NCI-H82 treated with DMSO at 0.1 percent for 48 hours (cell line): Measurements from ENCODE around the gene ETFB.
A peak's percentile ranks its signal among the peaks of the same experiment; 100 is the strongest.
"Not testable (repeated sequence)": the region's sequence is repeated elsewhere in the genome, so short reads cannot be mapped to it uniquely, and the experiment has no call there.

Experiments used
- DNase-seq: peaks from one replicate; lab custom pipeline; 2025; ENCODE audit not compliant: unreplicated experiment; lab: John Stamatoyannopoulos, UW

Gene ETFB

DNA sequence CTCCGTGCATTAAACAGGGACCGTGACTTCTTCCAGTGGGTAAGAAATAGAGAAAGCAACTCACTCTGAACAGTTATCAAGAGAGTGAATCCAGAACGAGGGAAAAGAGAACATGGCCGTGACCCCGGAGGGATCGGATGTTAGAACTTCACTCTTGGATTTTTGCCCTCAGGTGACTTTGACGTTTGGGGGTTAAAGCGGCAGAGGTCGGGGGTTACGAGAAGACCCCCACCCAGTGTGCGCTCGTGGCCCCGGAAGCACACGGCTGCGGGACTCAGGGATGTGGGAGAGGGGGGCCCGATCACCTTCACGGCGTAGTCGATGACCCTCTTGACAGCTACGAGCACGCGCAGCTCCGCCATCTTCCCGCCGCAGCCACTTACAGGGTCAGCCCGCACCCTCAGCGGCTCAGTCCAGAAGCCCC is at the start of gene ETFB:
ETFB (minus strand) TSS at position 424 of the 424 bp plus-strand sequence; CDS start at position 362, 62 bp downstream.
- no peak for DNase-seq

DNA sequence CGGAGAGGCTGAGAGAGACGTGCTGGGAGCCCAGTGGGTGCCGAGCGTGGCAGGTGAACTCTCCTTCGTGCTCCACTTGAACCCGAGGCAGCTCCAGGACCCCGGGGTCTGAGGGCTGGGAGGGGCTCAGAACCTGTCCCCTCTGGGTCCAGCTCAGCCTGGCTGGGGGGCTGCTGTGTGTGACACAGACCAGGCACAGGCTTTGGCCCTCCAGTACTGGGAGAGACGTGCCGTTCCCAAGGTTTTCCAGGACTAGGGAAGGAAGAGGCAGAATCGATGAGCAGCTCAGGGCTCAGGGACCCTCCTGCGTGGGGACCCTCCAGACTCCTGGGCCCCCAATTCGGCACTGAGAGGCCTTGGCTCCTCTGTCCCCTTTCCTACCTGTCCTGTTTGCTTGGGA is 49.0 kb upstream of the ETFB start:
- DNase-seq = no peak

DNA sequence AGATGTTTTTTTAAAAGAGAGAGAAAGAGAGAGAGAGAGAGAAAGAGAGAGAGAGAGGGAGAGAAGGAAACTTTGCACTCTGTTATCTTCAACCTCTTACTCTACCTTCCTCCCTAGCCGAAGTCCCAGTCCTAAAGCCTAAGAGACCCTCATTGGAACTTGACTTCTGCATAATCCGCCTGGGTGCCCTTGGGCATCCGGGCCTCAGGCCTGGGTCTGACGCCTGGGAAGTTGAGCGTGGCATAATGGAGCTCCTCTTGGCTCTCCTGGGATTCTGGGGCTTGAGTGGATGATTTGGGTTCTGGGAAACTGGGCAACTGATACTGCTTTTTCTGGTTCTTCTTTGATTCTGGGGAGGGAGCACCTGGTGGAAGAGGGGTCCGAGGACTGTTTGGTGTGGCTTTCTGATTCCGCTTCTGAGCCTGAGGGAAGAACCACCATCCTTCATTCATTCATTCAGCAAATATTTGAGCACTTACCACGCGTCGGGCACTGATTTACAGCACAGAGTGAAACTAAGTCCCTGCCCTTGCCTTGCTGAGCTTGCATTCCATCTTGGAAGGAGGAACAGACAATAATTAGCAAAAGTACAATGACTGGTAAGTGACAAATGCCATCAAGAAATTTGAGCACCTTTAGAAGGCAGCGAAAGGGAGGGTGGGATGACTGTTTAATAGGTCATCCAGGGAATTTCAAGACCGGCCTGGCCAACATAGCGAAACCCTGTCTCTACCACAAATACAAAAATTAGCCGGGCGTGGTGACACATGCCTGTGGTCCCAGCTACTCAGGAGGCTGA is 45.0 kb upstream of the ETFB start:
- DNase-seq = no peak

DNA sequence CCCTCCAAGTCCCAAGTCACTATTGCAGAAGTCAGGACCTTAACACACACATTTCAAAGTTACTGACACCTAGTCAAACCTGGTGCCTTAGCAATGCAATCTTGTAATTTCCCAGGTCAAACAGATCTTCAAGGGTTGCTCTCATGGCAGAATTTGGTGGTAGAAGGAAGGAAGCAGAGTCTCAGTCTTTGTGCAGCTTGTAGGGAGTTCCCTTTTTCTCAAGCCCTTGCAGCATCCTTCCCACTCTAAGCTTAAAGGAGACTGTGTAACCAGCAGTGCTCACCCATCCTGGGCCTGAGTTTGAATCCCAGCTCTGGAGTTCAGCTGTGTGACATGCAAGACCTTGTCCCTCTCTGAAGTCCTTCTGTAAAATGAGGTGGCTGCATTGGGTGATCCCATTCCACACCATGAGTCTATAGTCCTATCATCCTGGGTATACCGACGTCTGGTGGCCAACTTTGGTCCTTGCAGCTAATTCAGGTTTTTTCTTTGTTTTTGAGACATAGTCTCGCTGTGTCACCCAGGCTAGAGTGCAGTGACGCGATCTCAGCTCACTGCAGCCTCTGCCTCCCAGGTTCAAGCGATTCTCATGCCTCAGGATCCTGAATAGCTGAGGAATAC is 41.4 kb upstream of the ETFB start:
- DNase-seq = no peak

DNA sequence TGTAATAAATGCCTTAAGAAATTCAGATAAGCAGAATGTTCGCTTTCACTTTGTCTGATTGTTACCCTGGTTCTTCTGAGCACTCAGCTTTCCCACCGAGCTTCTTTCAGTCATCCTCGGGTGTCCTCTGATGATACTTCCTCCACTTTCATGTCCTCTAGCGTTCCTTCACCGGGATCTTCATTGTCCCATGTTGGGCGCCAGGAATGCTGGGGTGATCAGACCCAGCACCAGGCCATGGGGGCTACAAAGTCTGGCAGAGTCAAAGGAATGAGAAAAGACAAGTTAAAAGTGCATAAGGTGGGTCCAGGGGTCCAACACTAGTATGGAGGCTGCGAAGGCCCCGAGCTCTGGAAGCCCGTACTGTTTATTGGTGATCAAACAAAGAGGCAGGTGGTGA is 35.9 kb upstream of the ETFB start:
- DNase-seq = no peak

DNA sequence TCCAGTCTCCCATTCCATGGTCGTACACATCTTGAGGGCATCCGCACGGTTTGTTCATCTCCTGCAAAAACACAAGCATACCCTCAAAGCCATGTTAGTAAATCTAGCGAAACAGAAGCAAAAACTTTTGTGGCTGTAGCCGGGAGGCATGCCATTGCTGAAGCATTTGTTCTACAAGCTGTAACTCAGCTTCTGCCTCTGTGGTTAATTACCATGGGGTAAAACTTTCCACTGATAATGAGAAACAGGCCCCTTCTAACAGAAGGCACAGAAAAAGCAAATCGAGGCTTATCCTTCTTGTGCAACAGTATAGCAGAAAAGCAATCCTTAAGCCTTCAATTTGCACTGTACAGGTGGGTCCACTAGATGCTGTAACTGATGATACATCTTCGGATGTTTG is 33.7 kb upstream of the ETFB start:
- not testable (repeated sequence) for DNase-seq

DNA sequence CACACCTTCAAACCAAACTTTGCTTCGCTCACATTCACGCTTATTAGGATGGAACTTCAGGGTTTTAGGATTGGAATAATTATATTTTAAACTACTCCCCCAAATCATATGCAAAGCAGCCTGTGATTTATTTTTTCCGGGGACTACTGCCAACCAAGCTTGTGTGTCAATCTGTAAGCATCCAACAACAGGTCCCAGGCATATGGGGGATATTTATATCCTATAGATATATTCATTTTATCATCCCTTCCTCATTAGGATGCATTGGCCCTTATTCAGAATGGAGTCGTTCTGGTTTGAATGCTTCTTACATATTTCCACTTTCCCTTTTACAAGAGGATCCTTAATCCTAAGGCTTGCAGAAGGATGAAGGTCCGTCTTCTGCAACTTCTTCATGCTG is 33.0 kb upstream of the ETFB start:
- DNase-seq = no peak

DNA sequence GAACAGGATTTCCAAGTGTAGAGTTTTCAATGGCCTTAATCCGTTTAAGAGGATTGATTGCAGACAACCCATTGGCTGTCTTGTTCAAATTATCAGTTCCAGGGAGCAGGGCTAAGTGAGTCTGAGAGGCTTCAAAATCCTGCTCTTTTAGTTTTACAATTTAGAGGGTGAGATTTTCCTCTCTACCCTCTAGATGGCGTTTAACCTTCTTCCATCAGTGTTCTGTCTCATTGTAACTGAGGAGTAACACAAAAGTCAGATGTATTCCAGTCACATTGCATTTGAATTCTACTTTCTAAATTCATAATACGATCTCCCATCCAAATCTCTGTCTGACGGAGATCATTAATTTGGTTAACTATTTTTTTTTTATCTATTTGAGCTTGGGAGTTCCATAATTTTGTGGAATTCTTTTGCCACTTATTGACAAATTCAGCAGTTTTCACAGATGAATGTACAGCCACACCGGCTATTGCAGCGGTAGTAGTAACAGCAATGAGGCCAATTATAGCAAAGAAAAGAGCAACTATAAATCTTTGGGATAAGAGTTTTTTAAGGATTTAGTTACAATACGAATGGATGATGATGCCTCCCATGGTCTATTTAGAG is 32.0 kb upstream of the ETFB start:
- DNase-seq = peak; percentile 63

DNA sequence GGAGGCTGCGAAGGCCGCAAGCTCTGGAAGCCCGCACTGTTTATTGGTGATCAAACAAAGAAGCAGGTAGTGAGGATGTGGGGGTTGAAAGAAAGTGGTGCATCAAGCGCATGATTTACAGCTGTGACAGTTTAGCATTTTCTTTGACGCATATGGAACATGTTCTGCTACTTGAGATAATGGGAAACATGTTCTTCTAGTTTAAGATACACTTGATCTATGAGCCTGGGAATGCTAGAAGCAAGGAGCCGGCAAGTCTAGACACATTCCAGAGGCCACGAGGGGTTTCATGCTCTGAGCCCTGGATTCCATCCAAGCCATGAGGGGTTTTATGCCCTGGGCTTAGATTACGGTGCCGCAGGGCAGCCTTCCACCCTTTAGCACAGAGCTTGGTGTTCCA is 31.3 kb upstream of the ETFB start:
- DNase-seq = not testable (repeated sequence)

DNA sequence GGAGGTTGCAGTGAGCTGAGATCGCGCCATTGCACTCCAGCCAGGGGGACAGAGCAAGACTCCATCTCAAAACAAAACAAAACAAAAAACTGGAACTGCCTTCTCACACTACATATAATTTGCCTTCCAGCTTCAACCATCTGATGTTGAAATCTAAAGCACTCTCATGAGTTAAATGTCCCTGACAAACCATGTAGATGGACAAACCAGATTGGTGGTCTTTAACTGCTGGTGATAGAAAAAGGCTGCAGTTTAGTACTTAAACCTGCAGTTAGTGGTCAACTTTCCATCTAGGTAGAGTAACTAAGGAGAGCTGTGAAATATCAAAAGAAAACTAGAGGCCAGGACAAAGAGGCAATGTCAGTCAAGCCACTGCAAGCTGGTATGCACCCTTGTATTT is 30.0 kb upstream of the ETFB start:
- DNase-seq = no peak

DNA sequence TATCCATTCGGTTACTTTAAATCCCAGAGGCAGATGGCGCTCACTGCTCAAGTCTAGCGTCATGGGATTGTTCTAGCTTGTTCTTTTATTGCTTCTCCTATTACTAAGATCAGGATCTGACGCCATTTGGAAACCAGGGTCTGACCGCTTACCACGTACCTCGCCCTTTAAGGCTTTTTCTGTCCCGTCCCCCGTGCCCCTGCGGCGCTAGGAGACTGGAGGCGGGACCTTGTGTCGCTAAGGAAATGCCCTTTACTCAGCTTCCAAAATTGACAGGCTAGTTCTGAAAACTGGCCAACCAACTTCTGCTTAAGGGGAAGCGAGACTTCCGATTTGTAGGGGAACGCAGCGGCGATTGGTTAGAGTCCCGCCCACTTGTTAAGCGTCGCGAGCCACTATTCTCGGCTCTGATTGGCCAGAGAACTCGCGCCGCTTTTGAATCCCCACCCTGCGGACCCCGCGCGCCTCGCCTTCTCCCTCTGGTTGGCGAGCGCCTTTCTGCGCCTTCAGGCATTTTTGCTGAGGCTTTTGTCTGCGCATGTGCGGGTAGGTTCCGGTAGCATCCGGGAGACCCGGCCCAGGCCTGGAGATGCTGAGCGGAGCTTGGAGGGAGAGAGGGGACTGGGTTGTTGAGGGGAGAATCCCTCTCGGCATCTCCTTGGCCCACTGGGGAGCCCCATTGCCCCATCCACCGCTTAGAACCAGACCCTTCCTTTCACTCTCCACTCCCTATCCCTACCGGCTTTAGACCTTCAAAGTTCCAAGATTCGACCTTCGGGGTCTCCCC is 28.1 kb upstream of the ETFB start:
- peak; percentile 88 for DNase-seq

DNA sequence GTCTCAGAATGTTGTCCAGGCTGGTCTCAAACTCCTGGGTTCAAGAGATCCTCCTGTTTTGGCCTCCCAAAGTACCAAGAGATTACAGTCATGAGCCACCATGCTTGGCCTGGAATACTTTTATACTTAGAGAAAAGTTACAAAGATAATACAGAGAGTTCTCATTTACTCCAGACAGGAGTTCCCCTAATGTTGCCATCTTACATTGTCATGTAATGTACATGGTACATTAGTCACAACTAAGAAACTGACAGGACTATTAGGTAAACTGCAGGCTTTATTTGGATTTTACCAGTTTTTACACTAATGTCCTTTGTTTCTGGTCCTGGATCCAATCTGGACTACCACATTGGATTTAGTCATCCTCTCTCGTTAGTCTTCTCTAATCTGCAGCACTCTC is 26.5 kb upstream of the ETFB start:
- DNase-seq = no peak

DNA sequence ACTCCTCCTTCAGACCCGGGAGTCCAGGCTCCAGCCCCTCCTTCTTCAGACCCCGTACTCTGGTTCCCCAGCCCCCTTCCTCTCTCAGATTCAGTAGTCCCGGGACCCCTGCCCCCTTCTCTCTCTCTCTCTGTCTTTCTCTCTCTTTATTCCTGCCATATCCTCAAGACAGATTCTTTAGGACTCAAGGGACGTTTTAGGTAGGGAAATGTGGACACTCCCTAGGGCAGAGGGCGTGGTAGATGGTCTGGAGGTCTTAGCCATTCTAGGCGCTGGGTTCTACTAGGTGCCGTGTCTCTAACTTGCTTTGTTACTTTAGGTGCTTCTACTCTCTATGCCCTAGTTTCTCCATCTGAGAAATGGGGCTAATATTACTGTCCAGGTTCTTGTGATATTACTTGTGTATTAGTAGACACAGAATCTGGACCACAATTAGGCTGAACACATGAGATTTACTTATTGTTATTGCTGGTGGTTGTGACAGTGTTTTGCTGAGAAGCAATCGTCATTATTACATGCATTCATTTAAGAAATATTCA is 25.0 kb upstream of the ETFB start:
- no peak for DNase-seq

DNA sequence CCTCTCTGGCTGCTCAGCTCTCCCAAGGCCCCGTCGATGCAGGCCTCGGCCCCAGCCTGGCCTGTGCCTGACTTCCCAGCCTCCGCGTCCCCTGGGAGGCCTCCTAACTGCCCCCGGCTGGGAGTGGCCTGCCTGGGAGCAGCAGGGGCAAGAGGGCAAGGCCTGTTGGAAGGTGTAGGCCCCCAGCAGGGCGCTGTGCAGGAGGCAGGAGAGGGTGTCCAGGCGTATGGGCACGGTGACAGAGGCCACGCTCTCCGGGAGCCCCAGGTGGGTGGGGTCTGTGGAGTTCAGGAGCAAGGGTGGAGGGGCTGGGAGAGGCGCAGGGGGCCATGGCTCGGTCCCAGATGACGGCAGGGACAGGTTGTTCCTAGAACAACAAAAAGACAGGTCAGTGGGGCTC is 23.0 kb upstream of the ETFB start:
- no peak for DNase-seq

DNA sequence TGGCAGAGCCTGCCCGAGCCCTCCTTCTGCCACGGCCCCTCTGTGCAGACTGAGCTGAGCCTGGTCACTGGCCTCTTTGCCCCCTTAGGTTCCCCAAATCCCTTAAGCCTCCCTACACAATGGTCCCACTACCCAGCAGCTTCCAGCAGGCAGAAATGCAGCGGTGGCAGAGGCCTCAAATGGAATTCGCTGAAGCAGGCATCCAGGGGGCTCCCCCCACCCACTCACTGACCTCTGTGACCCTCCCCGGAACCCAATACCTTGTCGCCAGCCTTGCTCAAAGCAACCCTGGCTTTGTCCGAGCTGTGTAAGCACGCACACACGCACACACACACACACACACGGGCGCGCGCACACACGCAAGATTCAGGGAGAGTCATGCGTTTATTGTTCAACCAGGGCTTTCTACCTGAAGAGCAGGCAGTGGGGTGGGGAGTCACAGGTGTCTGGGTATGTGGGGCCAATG is 21.8 kb upstream of the ETFB start, which contains the start of gene LIM2:
LIM2 (minus strand) TSS at position 51 of the 466 bp plus-strand sequence. CDS start 531 bp downstream, outside the sequence.
- no peak for DNase-seq

DNA sequence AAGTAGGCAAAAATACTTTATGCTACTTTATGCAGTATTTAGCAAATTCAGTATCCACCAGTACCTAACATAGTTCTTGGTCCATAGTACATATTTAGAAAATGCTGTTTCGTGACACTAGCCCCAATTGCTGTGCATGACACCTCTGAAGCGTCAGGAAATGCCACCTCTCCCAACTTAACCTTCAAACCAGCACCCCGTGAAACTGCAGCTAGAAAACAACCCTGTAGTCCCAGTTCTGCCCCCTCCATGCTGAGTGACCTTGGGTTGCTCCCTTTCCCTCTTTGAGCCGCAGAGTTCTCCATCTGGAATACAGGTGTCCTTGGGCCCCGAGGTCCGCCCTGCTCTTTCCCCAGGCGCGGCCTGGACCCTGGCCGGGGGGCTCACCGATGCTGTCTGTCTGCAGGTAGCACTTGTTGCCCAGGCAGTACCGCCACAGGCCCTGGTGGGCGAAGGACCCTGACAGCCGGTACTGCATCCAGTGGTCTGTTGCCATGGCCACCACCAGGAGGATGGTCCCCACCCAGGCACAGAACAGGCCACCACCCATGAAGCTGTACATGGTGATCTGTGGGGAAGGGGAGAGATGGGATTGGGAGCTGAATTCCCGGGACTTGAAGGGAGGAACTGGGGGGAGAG is 20.8 kb upstream of the ETFB start:
- DNase-seq = no peak

DNA sequence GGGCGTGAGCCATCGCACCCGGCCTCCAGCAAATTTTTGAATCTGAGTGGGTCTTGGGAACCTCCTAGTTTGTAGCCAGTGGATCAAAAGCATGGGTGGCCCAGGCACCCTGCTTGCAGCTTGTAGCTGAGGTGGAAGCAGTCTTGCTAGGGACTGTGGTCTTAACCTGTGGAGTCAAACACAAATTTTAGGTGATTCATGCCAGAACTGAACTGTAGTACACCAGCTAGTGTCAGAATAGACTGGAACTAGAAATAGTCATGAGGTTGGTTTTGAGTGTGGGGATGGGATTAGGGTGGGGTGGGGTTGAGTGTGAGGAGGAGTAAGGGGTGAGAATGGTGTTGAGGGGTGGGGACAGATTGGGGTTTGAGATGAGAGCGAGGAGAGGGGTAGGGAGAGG is 15.8 kb upstream of the ETFB start:
- no peak for DNase-seq

DNA sequence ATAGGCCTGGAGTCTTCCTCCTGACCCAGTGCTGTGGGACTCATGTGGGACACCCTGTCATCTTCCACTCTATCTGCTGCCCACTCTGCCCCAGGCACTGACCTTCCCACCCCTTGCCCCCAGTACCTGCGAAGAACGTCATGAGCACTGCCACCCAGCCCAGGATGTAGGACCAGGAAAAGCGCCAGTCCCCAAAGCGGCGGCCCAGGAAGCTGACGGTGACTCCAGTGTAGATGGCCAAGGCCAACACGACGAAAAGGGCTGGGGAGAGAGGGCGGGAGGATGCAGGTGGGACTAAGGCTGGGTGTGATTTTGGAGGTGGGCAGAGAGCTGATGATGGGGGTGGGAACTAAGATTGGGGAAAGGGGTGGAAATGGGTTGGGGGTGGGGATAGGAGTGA is 14.2 kb upstream of the ETFB start:
- no peak for DNase-seq

DNA sequence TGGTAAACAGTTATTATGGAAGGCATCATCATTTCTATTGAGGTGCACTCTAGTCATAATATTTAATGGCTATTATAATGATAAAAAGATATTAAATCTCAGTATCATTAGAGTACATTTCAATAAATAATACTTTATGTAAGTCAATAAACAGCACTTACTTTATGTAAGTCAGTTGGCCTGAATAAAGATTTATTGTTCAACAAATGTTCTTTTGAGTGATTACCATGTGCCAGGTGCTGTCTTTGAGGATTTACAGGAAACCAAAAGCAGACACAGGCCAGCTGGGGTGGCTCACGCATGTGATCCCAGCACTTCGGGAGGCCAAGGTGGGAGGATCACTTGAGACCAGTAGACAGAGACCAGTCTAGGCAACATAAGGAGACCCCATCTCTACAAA is 11.2 kb upstream of the ETFB start:
- no peak for DNase-seq

DNA sequence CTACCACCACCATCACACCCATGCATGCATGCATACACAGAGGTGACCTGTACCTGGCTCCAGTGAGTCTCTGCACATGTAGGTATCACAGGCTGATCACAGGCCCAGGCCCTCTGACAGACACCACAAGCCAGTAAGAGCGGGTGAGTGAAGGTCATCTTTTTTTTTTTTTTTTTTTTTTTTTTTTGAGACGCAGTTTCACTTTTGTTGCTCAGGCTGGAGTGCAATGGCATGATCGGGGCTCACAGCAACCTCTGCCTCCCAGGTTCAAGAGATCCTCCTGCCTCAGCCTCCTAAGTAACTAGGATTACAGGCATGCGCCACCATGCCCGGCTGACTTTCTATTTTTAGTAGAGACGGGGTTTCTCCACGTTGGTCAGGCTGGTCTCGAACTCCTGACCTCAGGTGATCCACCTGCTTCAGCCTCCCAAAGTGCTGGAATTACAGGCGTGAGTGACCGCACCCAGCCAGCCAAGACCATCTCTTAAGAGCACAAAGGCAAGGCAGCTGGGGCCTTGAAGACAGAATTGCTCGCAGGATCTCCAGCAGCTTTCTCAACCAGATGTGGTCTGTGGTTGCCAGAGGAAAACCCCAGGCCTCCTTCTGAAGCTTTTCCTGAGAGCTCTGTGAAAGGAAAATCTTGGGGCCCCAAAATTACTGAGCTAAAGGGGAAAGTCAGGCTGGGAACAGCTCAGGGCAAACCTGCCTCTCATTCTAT is 9.5 kb upstream of the ETFB start:
- no peak for DNase-seq
